Renal cortex interstitium (tissue), 11 donors: ENCODE measurements around the gene CYB5R3. TPM values are rescaled to one million over a fixed set of nuclear protein-coding genes. Genes with fewer than 3 reads are reported as not detected.

ENCODE experiments used
- DNase-seq, 11 donors: peaks; one replicate each; pipeline ENCODE4 v3.0.0-alpha.2; 2013; ENCODE audit warnings: low read depth in 9 of 11, low spot score in 4 of 11; ENCODE audit errors: extremely low read depth in 1 of 11
- polyA plus RNA-seq, 3 donors: library from polyadenylated mRNA; unstranded; fragments of 120-200 nt; gene quantifications; one replicate each; pipeline ENCODE4 v1.2.1, GENCODE V29; 2013; ENCODE audit not compliant: insufficient read length in 3 of 3

Gene CYB5R3
- polyA plus RNA-seq, 3 donors, result 138 to 162 (median 144) TPM

- no peak for DNase-seq
These were observed 7.4 kb upstream of the CYB5R3 start for GRCh38 chr22:42656578-42656977.

GRCh38 chr22:42655693-42656092, 6.5 kb upstream of the CYB5R3 start:
- DNase-seq, result no peak

GRCh38 chr22:42654436-42655073, 5.4 kb upstream of the CYB5R3 start:
- DNase-seq, result no peak

GRCh38 chr22:42653999-42654398, 4.8 kb upstream of the CYB5R3 start:
- DNase-seq, result no peak

GRCh38 chr22:42651134-42651533, 1.9 kb upstream of the CYB5R3 start:
- DNase-seq, result no peak

- no peak for DNase-seq
These were observed 585 bp downstream of the CYB5R3 start for GRCh38 chr22:42648368-42649245.

GRCh38 chr22:42648017-42648367, 1.2 kb downstream of the CYB5R3 start:
- no peak for DNase-seq

GRCh38 chr22:42646569-42647525, 2.3 kb downstream of the CYB5R3 start:
- DNase-seq, result no peak

- DNase-seq, result no peak
These were observed 3.1 kb downstream of the CYB5R3 start for GRCh38 chr22:42645938-42646568.

GRCh38 chr22:42645341-42645937, 3.8 kb downstream of the CYB5R3 start:
- no peak for DNase-seq

GRCh38 chr22:42644422-42645340, 4.5 kb downstream of the CYB5R3 start:
- no peak for DNase-seq

- DNase-seq, result no peak
These were observed 5.4 kb downstream of the CYB5R3 start for GRCh38 chr22:42643634-42644421.

- no peak for DNase-seq
These were observed 6.2 kb downstream of the CYB5R3 start for GRCh38 chr22:42642806-42643633.

GRCh38 chr22:42641801-42642413, 7.3 kb downstream of the CYB5R3 start:
- no peak for DNase-seq

- no peak for DNase-seq
These were observed 9.5 kb downstream of the CYB5R3 start for GRCh38 chr22:42639541-42640241.
